Suppressor macrophage treated with lipopolysaccharide for 4 hours (primary cell): ENCODE results near the gene ERBB2.
"Not testable (repeated sequence)": the region's sequence is repeated elsewhere in the genome, so short reads cannot be mapped to it uniquely, and the experiment has no call there.

Experiments
- DNase-seq: peaks from one replicate; pipeline ENCODE4 v3.0.0-alpha.2; 2020

The ERBB2 gene

GRCh38 chr17:39750131-39751015 lies 50.5 kb downstream of the ERBB2 start:
- DNase-seq = no peak

GRCh38 chr17:39751016-39751543 lies 51.2 kb downstream of the ERBB2 start:
- DNase-seq = no peak

GRCh38 chr17:39751637-39752036 lies 51.8 kb downstream of the ERBB2 start:
- DNase-seq = no peak

- DNase-seq = no peak
These were observed 52.5 kb downstream of the ERBB2 start for GRCh38 chr17:39752241-39752881.

GRCh38 chr17:39753514-39754160 lies 53.8 kb downstream of the ERBB2 start:
- peak; percentile 56 for DNase-seq

GRCh38 chr17:39754161-39754957 lies 54.5 kb downstream of the ERBB2 start:
- peak; percentile 98 for DNase-seq

GRCh38 chr17:39754958-39755553 lies 55.2 kb downstream of the ERBB2 start:
- peak; percentile 8 for DNase-seq

- no peak for DNase-seq
These were observed 55.9 kb downstream of the ERBB2 start for GRCh38 chr17:39755554-39756379.

GRCh38 chr17:39756380-39757079 lies 56.7 kb downstream of the ERBB2 start:
- no peak for DNase-seq

- no peak for DNase-seq
These were observed 57.4 kb downstream of the ERBB2 start for GRCh38 chr17:39757176-39757662.

GRCh38 chr17:39757931-39758873 lies 58.3 kb downstream of the ERBB2 start:
- no peak for DNase-seq

- no peak for DNase-seq
These were observed 59.3 kb downstream of the ERBB2 start for GRCh38 chr17:39759204-39759603.

- DNase-seq = no peak
These were observed 62.1 kb downstream of the ERBB2 start for GRCh38 chr17:39761861-39762496.

- DNase-seq = no peak
These were observed 63.4 kb downstream of the ERBB2 start for GRCh38 chr17:39763051-39763820.

GRCh38 chr17:39764171-39764570 lies 64.3 kb downstream of the ERBB2 start:
- DNase-seq = not testable (repeated sequence)

- DNase-seq = peak; percentile 26
These were observed 65.3 kb downstream of the ERBB2 start for GRCh38 chr17:39765175-39765574.

- DNase-seq = no peak
These were observed 65.9 kb downstream of the ERBB2 start for GRCh38 chr17:39765766-39766165.

- no peak for DNase-seq
These were observed 67.3 kb downstream of the ERBB2 start for GRCh38 chr17:39767147-39767546.
